HepG2 (cell line): ENCODE measurements around the gene LIPT1. TPM values are rescaled to one million over a fixed set of nuclear protein-coding genes. Genes with fewer than 3 reads are reported as not detected.

ENCODE experiments used
- AKAP8 ChIP-seq: sonication (generic); formaldehyde crosslinking; IDR thresholded peaks from 2 replicates; pipeline ENCODE4 v1.5.1; 2020; ENCODE audit warnings: mild to moderate bottlenecking, missing genetic modification reagents
- FOXM1 ChIP-seq: sonication (generic); formaldehyde crosslinking; IDR thresholded peaks from 2 replicates; pipeline ENCODE4 v1.5.0; 2020; ENCODE audit warnings: missing genetic modification reagents
- KDM2A ChIP-seq: sonication (generic); formaldehyde crosslinking; IDR thresholded peaks from 2 replicates; pipeline ENCODE4 v1.4.0; 2020; ENCODE audit warnings: low read depth, missing genetic modification reagents, borderline replicate concordance
- MBNL3 ChIP-seq: fragments of 250-450 bp; sonication (Bioruptor Pico); conservative IDR thresholded peaks from 2 replicates; pipeline ENCODE4 v1.8.0; 2022; ENCODE audit warnings: mild to moderate bottlenecking, inconsistent platforms
- RARA ChIP-seq: IDR thresholded peaks from 2 replicates; pipeline ENCODE4 v1.6.1; 2016; ENCODE audit warnings: missing genetic modification reagents, missing compliant biosample characterization
- REPIN1 ChIP-seq: sonication (generic); formaldehyde crosslinking; IDR thresholded peaks from 2 replicates; pipeline ENCODE4 v1.8.0; 2022; ENCODE audit warnings: missing genetic modification reagents, low read depth, mild to moderate bottlenecking, borderline replicate concordance
- SRF ChIP-seq: IDR thresholded peaks from 2 replicates; pipeline ENCODE4 v1.6.1; 2011; ENCODE audit warnings: mild to moderate bottlenecking, low read depth, low read length, moderate library complexity
- ZBTB7A ChIP-seq: sonication (generic); formaldehyde crosslinking; IDR thresholded peaks from 2 replicates; pipeline ENCODE4 v1.8.0; 2022; ENCODE audit warnings: mild to moderate bottlenecking, missing genetic modification reagents
- ZFP1 ChIP-seq: IDR thresholded peaks from 2 replicates; pipeline ENCODE4 v1.6.1; 2016
- ZIK1 ChIP-seq: sonication (generic); formaldehyde crosslinking; IDR thresholded peaks from 2 replicates; pipeline ENCODE4 v1.5.0; 2020; ENCODE audit warnings: mild to moderate bottlenecking, low read depth, missing genetic modification reagents, borderline replicate concordance
- ZNF143 ChIP-seq: sonication (generic); formaldehyde crosslinking; IDR thresholded peaks from 2 replicates; pipeline ENCODE4 v1.4.0; 2020; ENCODE audit warnings: missing genetic modification reagents
- ZNF232 ChIP-seq: sonication (generic); formaldehyde crosslinking; IDR thresholded peaks from 2 replicates; pipeline ENCODE4 v1.4.0; 2020; ENCODE audit warnings: missing genetic modification reagents, borderline replicate concordance
- ZNF234 ChIP-seq: sonication (generic); formaldehyde crosslinking; conservative IDR thresholded peaks from 2 replicates; pipeline ENCODE4 v1.5.1; 2020; ENCODE audit warnings: mild to moderate bottlenecking, missing genetic modification reagents
- ZNF382 ChIP-seq: sonication (generic); formaldehyde crosslinking; IDR thresholded peaks from 2 replicates; pipeline ENCODE4 v1.5.0; 2020; ENCODE audit warnings: missing genetic modification reagents, mild to moderate bottlenecking, borderline replicate concordance
- ZNF431 ChIP-seq: sonication (generic); formaldehyde crosslinking; IDR thresholded peaks from 2 replicates; pipeline ENCODE4 v1.9.0; 2022; ENCODE audit warnings: missing genetic modification reagents, low read depth, mild to moderate bottlenecking, borderline replicate concordance
- ZSCAN9 ChIP-seq: IDR thresholded peaks from 2 replicates; pipeline ENCODE4 v1.6.1; 2016; ENCODE audit warnings: borderline replicate concordance
- polyA plus RNA-seq, 8 experiments: library from polyadenylated mRNA; depleted of rRNA in 3 of 8; stranded (reverse) in 7 of 8; unstranded in 1 of 8; fragments of >200 nt; fragmentation: Illumina TruSeq in 4 of 8; extraction: Trizol in 4 of 8; gene quantifications; 2 replicates each; pipeline versions ENCODE4 v1.2.1 to v1.2.3, GENCODE V29; 2011 to 2016; ENCODE audit warnings: low read depth in 4 of 8, missing spikeins in 1 of 8, mixed read lengths in 1 of 8; ENCODE audit not compliant: insufficient read depth in 1 of 8
- total RNA-seq, 5 experiments: library from RNA; depleted of rRNA; stranded (reverse); fragments of >200 nt; fragmentation: Illumina TruSeq; extraction: Trizol; gene quantifications; 2 replicates each; pipeline ENCODE4 v1.2.3, GENCODE V29; 2016; ENCODE audit warnings: low read depth in 1 of 5
- TF ChIP-seq, protein P1 (sequence below): IDR thresholded peaks from 2 replicates; pipeline ENCODE4 v1.6.1; 2018; ENCODE audit warnings: missing genetic modification reagents, mild to moderate bottlenecking, missing compliant biosample characterization
- TF ChIP-seq, protein P2 (sequence below): sonication (generic); formaldehyde crosslinking; IDR thresholded peaks from 2 replicates; pipeline ENCODE4 v1.8.0; 2022; ENCODE audit warnings: missing genetic modification reagents, mild to moderate bottlenecking, borderline replicate concordance
- TF ChIP-seq, protein P3 (sequence below): sonication (generic); formaldehyde crosslinking; conservative IDR thresholded peaks from 2 replicates; pipeline ENCODE4 v1.8.1; 2023; ENCODE audit warnings: missing genetic modification reagents
- TF ChIP-seq, protein P4 (sequence below): IDR thresholded peaks from 2 replicates; pipeline ENCODE4 v1.6.1; 2016; ENCODE audit warnings: missing biosample characterization, missing genetic modification reagents, low read depth
- TF ChIP-seq, protein P5 (sequence below): sonication (generic); formaldehyde crosslinking; IDR thresholded peaks from 2 replicates; pipeline ENCODE4 v1.5.1; 2020; ENCODE audit warnings: missing genetic modification reagents, mild to moderate bottlenecking, borderline replicate concordance

The LIPT1 gene
- total and polyA plus RNA-seq, 2 of the 13 experiments (the other 11 are each of a cell fraction or from before 2014, with no cell fraction given), result 8.0 to 9.6 TPM

DNA sequence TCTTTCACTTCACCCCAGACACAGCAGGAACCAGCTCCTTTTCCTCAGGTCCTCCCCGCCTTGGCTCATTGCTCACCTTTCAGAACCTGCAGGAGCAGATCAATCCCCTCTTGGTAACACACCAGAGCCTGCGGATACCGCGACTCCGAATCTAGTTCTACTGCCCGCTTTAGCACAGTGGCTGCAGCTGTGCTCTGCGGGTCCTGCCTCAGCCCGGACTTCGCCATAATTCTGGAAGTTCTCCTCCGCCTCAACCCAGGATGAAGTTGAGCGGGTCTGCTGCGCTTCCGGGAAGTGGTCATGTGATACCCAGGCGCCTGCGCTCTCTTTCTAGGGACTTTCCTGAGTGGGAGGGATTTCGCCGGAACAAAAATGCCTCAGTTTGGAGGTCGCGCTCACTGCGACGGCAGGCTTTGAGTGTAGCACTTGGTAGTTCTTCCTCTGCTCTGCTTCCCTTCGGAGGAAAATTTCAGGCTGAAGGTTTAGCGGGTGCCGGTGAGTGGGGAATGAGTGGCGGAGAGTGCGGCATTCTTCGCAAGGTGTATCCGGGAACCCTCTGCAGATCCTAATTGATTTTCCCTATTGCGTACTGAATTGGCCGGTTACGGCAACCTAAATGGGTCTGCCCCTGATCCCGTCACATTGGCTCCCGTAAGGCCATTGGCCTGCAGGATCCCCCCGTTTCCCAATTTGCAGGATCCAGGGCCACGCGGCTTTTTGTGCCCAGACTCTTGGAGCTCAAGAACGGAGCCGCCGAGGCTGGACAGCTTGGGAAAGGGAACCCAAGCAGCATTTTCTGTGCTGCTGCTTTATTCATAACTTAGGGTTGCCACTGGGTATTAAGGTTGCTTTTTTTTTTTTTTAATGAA, 26.2 kb downstream of the LIPT1 start, which contains the start of the genes MITD1 and MRPL30 (continued):
- TF ChIP-seq SRF, result peak; percentile 85
- TF ChIP-seq ZFP1 (CRISPR knock-in tag), result peak; percentile 92
- TF ChIP-seq ZBTB7A (CRISPR knock-in tag), result peak; percentile 90
- TF ChIP-seq ZNF143 (CRISPR knock-in tag), result peak; percentile 86
- TF ChIP-seq, protein P1, sequence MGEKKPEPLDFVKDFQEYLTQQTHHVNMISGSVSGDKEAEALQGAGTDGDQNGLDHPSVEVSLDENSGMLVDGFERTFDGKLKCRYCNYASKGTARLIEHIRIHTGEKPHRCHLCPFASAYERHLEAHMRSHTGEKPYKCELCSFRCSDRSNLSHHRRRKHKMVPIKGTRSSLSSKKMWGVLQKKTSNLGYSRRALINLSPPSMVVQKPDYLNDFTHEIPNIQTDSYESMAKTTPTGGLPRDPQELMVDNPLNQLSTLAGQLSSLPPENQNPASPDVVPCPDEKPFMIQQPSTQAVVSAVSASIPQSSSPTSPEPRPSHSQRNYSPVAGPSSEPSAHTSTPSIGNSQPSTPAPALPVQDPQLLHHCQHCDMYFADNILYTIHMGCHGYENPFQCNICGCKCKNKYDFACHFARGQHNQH (CRISPR knock-in tag), result peak; percentile 97
- TF ChIP-seq KDM2A (CRISPR knock-in tag), result peak; percentile 98
- peak; percentile 97; the same call in 1 of the 2 replicates for TF ChIP-seq ZNF232
- TF ChIP-seq MBNL3 (CRISPR knock-in tag), result no peak
- TF ChIP-seq, protein P2, sequence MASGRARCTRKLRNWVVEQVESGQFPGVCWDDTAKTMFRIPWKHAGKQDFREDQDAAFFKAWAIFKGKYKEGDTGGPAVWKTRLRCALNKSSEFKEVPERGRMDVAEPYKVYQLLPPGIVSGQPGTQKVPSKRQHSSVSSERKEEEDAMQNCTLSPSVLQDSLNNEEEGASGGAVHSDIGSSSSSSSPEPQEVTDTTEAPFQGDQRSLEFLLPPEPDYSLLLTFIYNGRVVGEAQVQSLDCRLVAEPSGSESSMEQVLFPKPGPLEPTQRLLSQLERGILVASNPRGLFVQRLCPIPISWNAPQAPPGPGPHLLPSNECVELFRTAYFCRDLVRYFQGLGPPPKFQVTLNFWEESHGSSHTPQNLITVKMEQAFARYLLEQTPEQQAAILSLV, result peak; percentile 77; the same call in 1 of the 2 replicates
- TF ChIP-seq, protein P3, sequence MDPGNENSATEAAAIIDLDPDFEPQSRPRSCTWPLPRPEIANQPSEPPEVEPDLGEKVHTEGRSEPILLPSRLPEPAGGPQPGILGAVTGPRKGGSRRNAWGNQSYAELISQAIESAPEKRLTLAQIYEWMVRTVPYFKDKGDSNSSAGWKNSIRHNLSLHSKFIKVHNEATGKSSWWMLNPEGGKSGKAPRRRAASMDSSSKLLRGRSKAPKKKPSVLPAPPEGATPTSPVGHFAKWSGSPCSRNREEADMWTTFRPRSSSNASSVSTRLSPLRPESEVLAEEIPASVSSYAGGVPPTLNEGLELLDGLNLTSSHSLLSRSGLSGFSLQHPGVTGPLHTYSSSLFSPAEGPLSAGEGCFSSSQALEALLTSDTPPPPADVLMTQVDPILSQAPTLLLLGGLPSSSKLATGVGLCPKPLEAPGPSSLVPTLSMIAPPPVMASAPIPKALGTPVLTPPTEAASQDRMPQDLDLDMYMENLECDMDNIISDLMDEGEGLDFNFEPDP, result no peak
- TF ChIP-seq ZNF431 (CRISPR knock-in tag), result peak; percentile 96
- no peak for TF ChIP-seq ZNF382 (CRISPR knock-in tag)
- TF ChIP-seq ZSCAN9, result peak; percentile 99
- peak; percentile 95 for TF ChIP-seq REPIN1 (CRISPR knock-in tag)
- no peak for TF ChIP-seq RARA (CRISPR knock-in tag)
- TF ChIP-seq, protein P4, sequence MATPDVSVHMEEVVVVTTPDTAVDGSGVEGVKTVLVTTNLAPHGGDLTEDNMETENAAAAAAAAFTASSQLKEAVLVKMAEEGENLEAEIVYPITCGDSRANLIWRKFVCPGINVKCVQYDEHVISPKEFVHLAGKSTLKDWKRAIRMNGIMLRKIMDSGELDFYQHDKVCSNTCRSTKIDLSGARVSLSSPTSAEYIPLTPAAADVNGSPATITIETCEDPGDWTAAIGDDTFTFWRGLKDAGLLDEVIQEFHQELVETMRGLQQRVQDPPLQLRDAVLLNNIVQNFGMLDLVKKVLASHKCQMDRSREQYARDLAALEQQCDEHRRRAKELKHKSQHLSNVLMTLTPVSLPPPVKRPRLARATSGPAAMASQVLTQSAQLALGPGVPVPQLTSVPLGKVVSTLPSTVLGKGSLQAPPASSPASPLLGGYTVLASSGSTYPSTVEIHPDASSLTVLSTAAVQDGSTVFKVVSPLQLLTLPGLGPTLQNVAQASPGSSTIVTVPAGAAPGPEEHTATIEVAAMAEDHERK (CRISPR knock-in tag), result peak; percentile 75
- TF ChIP-seq ZIK1 (CRISPR knock-in tag), result peak; percentile 88
- no peak for TF ChIP-seq AKAP8 (CRISPR knock-in tag)
- no peak for TF ChIP-seq ZNF234 (CRISPR knock-in tag)
- TF ChIP-seq FOXM1 (CRISPR knock-in tag), result peak; percentile 32; the same call in 1 of the 2 replicates
- TF ChIP-seq, protein P5, sequence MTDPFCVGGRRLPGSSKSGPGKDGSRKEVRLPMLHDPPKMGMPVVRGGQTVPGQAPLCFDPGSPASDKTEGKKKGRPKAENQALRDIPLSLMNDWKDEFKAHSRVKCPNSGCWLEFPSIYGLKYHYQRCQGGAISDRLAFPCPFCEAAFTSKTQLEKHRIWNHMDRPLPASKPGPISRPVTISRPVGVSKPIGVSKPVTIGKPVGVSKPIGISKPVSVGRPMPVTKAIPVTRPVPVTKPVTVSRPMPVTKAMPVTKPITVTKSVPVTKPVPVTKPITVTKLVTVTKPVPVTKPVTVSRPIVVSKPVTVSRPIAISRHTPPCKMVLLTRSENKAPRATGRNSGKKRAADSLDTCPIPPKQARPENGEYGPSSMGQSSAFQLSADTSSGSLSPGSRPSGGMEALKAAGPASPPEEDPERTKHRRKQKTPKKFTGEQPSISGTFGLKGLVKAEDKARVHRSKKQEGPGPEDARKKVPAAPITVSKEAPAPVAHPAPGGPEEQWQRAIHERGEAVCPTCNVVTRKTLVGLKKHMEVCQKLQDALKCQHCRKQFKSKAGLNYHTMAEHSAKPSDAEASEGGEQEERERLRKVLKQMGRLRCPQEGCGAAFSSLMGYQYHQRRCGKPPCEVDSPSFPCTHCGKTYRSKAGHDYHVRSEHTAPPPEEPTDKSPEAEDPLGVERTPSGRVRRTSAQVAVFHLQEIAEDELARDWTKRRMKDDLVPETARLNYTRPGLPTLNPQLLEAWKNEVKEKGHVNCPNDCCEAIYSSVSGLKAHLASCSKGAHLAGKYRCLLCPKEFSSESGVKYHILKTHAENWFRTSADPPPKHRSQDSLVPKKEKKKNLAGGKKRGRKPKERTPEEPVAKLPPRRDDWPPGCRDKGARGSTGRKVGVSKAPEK (CRISPR knock-in tag), result peak; percentile 90; the same call in 1 of the 2 replicates
